ENCODE measurements around the gene GLP2R. TPM values are rescaled to one million over a fixed set of nuclear protein-coding genes. Genes with fewer than 3 reads are reported as not detected.
"Not testable (repeated sequence)": the region's sequence is repeated elsewhere in the genome, so short reads cannot be mapped to it uniquely, and the experiment has no call there.

GLP2R gene
- total RNA-seq, 1 experiment from 2014 or later: not detected

DNA sequence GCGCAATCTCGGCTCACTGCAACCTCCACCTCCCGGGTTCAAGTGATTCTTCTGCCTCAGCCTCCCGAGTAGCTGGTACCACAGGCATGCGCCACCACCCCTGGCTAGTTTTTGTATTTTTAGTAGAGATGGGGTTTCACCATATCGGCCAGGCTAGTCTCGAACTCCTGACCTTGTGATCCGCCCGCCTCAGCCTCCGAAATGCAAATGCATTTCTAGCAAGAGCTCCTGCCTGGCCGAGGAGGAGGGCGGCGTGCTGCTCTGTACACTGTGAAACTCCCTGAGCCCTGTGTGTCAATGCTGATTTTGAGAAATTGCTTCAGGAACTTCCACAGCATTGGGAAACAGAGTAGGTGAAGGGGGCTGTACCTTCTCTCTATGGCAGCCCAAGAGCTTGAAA is 95.5 kb downstream of the GLP2R start:
- DNase-seq (ENCODE audit: low read depth): not testable (repeated sequence)

DNA sequence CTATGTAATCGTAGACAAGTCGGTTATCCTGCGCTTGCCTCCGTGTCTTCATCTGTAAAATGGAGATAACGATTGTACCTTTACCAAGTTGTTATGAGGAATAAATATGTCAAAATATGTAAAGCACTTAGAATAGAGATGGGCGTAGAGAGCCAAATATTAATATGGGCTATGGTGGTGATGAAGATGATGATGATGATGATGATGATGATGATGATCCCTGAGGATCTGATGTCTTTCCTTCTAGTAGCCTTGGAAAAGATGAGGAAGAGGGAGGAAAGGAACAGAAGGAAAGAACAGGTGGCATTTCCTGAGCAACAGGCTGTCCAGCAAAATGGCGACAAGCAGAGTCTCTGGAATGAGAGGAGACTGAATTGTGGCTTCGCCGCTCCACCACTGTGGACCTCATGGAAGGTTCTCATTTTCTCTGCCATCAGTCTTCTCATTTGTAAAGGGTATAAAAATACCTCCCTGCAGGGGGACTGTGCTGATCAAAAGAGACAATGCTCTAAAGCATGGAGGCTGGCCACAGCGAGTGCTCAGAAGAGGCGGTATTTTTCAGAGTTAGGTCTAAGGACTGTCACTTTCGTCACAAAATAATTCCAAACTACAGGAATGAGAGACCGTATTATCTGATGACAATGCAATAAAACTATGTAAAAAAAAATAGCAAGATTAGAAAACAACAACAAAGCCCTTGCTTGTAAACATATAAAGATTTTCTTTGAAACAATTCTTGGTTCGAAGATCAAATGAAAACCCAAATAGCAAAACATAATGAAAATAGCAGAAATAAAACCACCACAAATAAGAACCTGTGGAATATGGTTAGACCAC is 96.5 kb downstream of the GLP2R start:
- DNase-seq (ENCODE audit: low read depth): no peak

DNA sequence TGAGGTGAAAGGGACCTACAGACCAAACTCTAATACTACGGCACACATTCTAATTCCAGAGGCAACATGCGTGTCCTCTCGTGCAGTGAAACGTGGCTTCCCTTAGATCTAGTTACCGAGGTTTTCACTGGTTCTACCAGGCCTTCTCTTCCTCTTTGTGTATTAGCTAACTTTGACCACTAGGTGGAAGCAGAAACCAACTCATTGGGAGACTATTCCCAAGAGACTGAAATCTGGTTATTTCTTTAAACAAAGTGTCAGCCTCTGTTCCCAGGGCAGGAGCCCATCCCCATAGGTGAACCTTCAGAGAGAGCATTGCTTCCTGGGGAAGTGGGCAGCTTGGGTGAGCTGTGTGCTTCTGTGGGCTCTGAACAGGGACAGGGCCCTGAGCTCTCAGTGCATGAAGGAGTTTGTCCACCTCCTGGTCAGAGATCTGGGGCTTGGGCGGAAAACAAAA is 99.0 kb downstream of the GLP2R start:
- peak; percentile 57 for DNase-seq (ENCODE audit: low read depth)

DNA sequence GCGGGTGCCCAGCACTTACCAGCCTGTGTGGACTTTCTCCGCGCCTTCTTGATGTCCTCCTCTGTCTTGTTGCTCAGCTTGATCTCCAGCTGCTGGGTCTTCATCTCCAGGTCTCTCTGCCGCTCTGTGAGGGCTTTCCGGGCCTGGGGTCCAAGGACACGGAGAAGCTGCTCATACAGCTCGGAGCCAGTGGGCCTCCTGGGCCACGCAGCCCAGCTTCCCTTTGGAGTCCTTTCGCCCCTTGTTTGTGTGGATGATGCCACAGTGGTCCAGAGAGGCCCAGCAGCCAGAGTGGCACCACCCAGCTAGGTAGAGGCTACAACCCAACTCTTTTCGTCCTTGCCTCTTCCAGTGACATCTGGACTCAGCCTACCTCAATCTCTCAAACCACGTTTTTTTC is 99.7 kb downstream of the GLP2R start:
- DNase-seq (ENCODE audit: low read depth): no peak

DNA sequence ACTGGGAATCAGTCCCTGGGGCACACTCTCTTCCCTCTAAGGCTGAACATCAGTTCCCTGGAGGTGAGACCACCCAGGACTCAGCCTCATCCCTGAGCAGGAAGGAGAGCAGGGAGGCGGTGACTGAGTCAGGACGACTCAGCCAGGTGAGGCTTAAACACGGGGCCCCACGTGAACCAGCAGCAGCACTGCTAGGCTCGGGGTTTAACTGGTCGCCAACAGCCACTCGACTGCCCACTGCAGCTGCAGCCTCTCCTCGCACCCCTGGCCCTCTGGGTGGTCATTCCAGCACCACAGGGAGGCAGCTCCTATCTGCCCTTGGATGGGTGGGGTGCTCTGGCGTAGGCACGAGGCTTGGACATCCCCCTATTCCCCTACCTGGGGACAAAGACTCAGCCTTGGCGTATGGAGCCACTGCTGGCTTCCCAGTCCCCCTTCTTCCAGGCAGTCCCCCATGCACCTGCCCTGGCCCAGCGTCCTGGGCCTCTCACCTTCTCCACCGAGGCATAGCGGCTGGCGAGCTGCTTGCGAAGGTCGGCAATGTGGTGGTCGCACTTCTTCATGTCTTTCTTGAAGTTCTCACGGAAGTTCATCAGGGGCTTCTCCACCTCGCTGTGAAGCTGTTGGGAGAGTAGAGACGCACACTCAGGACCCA is 100.6 kb downstream of the GLP2R start:
- no peak for DNase-seq (ENCODE audit: low read depth)

DNA sequence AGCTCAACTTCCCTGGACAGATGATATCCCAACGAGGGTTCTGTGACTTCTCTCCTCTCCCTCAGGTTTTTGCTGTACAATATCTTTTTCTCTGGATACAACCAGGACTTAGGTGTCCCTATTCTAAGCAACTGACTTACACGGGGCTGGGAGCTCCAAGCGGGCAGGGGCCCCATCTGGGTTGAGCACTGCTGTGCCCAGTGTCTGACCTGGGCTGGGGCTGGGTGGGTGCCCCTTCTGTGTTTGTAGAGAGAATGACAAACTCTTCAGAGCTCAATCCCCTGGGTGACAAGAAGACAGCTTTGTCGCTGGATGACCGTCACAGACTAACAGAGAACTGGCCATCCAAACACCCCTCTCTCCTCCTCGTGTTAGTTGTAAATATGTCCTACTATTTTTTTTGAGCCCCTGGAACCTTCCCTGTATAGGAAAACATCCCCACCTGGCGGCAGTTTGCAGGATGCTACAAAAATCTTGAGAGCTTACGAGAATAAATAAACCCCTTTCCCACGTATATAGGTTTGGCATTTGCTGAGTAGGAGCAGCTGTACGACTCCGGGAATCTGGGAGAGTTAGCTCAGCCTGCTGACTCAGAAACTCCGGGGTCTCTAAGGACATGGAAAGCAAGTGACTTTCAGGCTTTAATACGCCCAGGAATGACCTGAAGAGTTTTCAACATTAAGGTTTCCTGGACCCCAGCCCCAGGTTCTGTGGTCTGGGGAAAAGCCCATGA is 103.0 kb downstream of the GLP2R start:
- peak; percentile 56 for DNase-seq (ENCODE audit: low read depth)

DNA sequence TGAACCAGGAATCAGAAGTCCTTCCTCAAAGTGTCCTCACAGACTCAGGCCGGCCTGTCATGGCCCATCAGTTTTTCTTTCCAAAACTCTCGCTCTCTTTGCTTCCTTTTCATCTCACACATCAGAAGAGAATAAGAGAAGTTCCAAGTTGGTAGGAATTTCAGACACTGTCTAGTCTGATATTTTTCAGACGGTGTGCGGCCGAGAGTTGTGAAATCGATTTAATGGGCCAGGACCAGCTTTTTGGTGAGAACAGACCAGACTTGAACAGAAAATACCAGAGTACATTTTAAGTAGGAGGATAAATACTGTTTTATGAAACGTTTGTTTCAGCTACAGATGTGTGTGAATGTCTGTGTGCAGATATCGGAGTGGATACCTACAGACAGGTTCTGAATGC is 104.1 kb downstream of the GLP2R start:
- no peak for DNase-seq (ENCODE audit: low read depth)

DNA sequence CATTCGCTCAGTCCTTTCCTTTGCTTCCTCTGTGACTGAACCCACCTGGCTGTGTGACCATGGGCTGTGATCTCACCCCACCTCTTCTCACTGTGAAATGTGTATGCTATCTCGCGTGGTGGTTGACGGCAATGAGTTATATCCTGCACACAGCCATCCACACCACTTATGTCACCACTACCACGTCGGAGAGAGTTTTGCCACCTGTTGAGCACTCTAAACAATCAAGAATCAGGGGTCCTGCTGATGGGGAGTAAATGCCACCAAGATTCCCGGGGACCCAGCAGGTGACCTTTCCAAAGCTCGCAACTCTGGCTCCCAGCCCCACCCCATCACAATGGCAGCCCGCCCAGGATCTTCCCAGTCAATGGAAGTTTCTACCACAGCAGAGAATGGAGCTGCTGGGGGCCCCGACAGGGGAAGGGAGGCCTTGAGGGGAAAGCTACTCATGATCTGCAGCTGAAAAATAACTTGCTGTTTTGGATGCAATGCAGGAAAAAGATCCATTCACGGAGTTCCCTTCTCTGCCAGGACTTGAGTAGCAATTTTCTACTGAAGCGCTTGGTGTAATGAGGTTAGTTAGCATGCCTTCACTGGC is 105.5 kb downstream of the GLP2R start:
- no peak for DNase-seq (ENCODE audit: low read depth)

DNA sequence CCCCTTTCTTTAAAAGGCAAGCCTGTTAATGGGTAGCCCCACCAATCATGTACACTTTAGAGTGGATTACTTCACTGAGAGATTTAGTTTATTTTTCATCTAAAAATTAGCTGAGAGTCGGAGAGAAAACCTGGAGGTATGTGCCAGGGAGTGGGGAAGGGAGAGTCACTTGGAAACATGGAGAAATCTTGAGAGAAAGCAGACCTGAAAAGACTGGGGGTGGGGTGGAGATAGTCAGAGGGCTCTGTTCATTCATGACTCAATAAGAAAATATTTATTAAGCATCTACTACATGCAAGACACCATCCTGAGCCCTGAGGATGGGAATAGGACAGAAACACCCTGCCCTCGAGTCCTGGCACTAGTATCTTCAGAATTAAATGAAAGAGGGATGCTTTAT is 106.8 kb downstream of the GLP2R start:
- no peak for DNase-seq (ENCODE audit: low read depth)

DNA sequence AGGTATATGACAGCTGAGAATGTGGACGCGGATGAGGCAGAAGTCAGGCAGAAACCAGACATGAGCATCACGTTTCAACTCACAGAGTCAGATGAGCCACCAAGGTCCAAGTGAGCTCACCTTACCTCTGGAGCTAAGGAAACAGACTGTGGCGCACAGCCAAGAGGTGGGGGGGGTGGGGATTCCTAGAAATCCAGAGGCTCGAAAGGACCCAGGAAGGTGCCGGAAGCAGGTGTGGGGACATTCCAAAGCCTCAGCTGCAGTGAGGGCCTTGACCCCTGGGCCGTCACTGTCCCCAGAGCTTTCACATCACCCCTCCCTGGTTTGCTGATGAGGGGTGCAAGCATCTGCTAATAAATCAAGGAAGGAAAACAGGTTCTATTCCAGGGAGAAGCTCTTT is 108.6 kb downstream of the GLP2R start:
- DNase-seq (ENCODE audit: low read depth): no peak

DNA sequence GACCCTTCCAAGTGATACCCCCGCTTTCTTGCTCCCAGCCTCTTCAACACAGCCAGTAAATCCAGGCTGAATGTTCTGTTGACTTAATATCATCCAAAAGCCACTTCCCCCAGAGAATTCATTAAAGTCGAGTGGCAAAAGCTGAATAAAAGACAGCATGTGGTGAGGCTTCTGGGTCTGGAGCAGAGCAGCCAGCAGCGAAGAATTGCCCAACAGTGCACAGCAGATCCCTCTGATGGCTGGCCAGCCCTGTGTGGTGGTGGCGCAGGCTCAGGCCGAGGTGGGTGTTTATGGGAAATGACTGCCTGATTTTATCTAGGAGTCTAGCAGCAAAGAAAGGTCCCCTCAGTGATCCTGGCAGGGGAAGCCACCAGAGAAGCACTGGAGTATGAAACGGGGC is 109.7 kb downstream of the GLP2R start:
- DNase-seq (ENCODE audit: low read depth): no peak

DNA sequence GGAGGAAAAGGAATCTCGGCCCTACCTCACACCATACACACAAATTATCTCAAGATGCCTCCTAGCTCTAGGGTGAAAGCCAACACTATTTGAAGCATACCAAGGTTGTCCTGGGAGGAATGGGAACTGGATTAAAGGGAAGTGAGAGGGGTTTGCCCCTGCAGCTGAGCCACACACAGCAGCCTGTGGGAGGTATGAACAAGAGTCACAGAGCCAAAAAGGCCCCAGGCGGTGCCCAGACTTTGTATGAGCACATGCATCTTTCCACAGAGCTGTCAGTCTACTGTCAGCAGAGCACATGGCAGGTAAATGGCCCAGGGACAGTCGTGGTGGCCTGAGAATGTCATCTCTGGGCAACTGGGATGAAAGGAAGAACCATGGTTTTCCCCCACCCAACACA is 110.4 kb downstream of the GLP2R start:
- no peak for DNase-seq (ENCODE audit: low read depth)

DNA sequence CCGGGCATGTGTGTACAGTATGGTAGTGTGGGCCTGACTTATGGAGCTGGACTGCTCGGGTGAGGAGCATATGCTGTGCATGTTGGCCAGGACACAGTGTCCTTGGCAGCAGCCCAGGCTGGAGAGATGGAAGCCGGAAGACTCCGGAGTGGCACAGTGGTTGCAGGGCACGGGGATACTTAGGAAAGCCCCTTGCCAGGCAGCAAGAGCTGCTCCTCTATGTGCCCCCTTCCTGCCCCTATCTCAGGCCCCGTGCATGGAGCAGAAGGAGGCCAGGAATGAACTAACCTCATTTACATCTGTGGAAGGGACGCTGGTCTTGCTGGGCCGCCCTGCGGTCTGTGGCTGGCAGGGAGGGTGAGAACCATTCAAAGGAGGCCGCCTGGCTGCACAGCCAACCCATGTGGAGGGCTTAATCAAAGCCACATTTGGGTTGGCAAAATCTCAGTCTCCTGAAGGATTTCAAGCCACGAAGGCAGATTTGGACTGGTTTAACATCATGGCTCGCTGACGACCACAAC is 111.6 kb downstream of the GLP2R start:
- no peak for DNase-seq (ENCODE audit: low read depth)

DNA sequence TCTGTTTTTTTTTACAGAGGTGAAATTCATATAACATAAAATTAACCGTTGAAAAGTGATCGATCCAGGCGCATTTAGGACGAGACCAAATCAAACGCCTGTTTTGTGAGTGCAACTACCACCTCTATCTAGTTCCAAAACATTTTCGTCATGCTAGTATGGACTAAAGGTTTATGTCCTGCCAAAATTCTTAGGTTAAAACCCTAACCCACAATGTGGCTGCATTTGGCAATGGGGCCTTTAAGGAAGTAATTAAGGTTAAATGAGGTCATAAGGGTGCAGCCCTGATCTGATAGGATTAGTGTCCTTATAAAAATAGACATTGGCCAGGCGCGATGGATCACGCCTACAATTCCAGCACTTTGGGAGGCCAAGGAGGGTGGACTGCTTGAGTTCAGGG is 112.2 kb downstream of the GLP2R start:
- no peak for DNase-seq (ENCODE audit: low read depth)

DNA sequence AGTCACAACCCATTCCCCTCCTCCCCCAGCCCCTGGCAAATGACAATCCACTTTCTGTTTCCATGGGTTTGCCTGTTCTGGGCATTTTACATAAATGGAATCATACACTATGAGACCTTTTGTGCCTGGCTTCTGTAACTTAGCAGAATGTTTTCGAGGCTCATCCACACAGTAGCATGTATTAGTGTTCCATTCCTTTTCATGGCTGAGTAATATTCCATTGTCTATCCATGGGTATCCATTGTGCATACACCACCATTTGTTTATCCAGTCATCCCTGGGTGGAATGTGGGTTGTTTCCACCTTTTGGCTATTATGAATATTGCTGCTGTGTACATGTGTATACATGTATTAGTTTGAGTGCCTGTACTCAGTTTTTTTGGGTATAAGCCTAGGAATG is 113.0 kb downstream of the GLP2R start:
- DNase-seq (ENCODE audit: low read depth): no peak

DNA sequence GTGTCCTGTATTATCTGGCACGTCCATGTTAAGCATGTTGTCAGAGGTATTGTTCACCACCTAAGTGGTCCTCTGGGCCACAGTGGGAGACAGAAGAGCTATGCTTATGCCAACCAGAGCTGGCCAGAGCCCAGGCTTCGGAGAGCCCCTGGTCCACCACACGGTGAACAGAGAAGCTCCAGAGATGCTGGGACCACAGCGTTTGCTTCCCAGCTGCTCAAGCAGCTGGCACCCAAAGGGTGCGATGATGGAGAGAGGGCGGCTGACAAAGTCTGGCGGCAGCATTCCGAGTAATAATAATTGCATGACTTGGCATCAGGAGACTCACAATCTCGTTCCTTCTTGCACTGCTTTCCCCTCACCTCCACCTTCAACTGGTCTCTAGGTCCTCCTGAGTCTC is 115.1 kb downstream of the GLP2R start:
- DNase-seq (ENCODE audit: low read depth): no peak

DNA sequence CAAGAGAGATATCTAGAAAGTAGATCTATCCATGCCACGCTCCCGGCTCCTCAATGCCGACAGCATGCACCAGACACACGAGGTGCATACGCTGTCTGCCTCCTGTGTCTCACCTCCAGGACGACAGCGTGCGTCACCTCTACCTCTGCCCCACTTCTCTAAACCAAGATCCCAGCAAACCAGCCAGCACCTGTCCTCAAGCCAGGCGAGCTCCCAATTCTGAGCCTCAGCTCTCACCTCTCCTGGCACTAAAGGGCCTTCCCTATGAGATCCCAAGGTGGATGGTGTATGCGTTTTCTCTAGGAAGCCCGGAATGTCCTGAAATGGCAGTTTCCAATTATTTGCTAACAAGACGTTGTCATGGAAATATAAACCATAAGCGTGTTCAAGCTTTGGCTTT is 115.6 kb downstream of the GLP2R start:
- no peak for DNase-seq (ENCODE audit: low read depth)

Other genes starting within 250 kb of the GLP2R start
- not detected in 2 replicates for gene CFAP52, start 249.3 kb upstream of the GLP2R start, total RNA-seq (2014; rRNA removed)
- gene USP43, start 180.4 kb upstream of the GLP2R start, total RNA-seq (2014; rRNA removed): not detected in 2 replicates
- gene DHRS7C, start 34.3 kb upstream of the GLP2R start, total RNA-seq (2014; rRNA removed): not detected in 2 replicates
- gene GSG1L2, start 3.8 kb upstream of the GLP2R start, total RNA-seq (2014; rRNA removed): not detected in 2 replicates
- gene RCVRN, start 79.3 kb downstream of the GLP2R start, total RNA-seq (2014; rRNA removed): not detected in 2 replicates